Upper lobe of left lung (tissue), 4 donors: ENCODE data around the gene ARMC12.

Source experiments
- EP300 ChIP-seq, 4 donors: sonication (generic); formaldehyde crosslinking; IDR thresholded peaks; one replicate each; pipeline ENCODE4 v1.5.1; 2017; ENCODE audit warnings: antibody characterized with exemption in 4 of 4, control low read depth in 2 of 4
- POLR2A ChIP-seq, 4 donors: fragments of 450-650 bp; IDR thresholded peaks; one replicate each; pipeline ENCODE4 v1.5.1; 2016 to 2017; ENCODE audit warnings: antibody characterized with exemption in 4 of 4, mild to moderate bottlenecking in 2 of 4
- POLR2AphosphoS5 ChIP-seq, 2 donors: sonication (generic); formaldehyde crosslinking; IDR thresholded peaks; one replicate each; pipeline ENCODE4 v1.5.1; 2017; ENCODE audit warnings: antibody characterized with exemption in 2 of 2
- TF ChIP-seq, protein P1 (sequence below), 6 experiments: fragments of 450-650 bp in 4 of 6; fragments of 200-600 bp in 2 of 6; sonication (generic) in 2 of 6; IDR thresholded peaks; one replicate each; pipeline ENCODE4 v1.5.1; 2016 to 2019; ENCODE audit warnings: antibody characterized with exemption in 6 of 6

DNA sequence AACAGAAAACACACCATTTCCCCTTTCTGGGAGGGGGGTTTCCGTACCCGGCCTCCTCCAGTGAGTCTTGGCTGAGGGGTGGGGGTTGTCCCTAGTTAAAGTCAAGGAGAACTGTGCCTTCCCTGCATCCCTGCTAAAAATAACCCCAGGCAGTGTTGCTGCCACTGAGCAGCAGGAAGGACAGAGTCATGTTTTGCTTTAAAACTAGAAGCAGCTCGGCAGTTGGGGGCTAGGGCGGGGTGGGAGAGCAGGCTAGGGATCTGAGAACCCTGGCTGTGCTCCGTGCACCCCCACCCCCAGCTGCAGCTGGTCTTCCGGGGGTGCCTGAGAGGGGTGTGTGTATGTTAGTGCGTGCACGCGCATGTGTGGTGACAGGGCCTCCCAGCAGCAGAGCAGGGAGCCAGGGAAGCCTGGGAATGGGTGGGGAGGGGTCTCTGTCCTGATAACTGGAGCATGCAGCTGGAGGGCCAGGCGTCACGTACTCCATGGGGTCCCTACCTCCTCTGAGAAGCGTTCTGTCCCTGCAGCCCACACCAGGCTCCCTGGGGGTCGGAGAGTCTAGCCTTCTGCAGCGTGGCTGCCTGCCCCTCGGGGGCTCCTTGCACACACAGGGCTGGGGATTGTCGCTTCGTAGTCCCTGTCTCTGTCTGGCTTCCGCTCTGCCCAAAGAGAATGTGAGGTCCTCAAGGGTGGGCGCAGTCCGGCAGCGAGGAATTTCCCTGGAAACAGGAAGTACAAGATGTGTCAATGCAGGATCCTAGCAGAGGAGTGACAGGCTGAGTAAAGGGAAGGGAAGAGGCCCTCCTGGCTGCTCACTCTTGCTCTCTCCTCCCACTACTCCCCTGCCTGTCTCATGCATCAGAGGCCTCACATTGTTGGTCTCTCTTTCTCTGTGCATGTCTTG, 16.8 kb upstream of the ARMC12 start:
- TF ChIP-seq, protein P1, sequence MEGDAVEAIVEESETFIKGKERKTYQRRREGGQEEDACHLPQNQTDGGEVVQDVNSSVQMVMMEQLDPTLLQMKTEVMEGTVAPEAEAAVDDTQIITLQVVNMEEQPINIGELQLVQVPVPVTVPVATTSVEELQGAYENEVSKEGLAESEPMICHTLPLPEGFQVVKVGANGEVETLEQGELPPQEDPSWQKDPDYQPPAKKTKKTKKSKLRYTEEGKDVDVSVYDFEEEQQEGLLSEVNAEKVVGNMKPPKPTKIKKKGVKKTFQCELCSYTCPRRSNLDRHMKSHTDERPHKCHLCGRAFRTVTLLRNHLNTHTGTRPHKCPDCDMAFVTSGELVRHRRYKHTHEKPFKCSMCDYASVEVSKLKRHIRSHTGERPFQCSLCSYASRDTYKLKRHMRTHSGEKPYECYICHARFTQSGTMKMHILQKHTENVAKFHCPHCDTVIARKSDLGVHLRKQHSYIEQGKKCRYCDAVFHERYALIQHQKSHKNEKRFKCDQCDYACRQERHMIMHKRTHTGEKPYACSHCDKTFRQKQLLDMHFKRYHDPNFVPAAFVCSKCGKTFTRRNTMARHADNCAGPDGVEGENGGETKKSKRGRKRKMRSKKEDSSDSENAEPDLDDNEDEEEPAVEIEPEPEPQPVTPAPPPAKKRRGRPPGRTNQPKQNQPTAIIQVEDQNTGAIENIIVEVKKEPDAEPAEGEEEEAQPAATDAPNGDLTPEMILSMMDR (IDR thresholded peaks at IDR 0.05): no peak
- peak in 2 of 4 donors; percentile 11 to 65 for TF ChIP-seq POLR2A (IDR thresholded peaks at IDR 0.05)
- TF ChIP-seq POLR2AphosphoS5 (IDR thresholded peaks at IDR 0.05): peak; percentile 87 to 90
- peak in 2 of 4 donors; percentile 95 to 96 for TF ChIP-seq EP300 (IDR thresholded peaks at IDR 0.05)
